ENCODE measurements around the gene JAKMIP3. TPM values are rescaled to one million over a fixed set of nuclear protein-coding genes. Genes with fewer than 3 reads are reported as not detected.
A peak's percentile ranks its signal among the peaks of the same experiment; 100 is the strongest.

Gene JAKMIP3
- total RNA-seq, 1 donor from 2014 or later: 0.11 TPM

GRCh38 chr10:132043861-132044695, 21.7 kb upstream of the JAKMIP3 start:
- DNase-seq (ENCODE audit: low read depth): no peak

DNA sequence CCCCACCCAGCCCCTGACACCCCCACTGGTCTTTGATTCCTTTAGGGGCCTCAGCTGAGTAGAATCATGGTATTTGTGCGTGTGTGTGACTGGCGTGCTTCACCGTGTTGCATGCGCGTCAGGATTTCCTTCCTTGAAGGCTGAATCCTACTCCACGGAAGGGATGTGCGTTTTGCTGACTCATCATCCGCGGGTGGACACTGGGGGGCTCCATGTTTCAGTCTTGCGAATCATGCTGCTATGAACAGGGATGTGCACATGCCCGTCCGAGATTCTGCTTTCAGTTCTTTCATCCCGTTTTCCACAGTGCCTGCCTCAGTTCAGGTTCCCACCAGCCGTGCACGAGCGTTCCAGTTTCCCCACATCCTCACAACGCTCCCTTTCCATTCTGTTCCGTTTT, 20.9 kb upstream of the JAKMIP3 start:
- DNase-seq (ENCODE audit: low read depth): no peak

DNA sequence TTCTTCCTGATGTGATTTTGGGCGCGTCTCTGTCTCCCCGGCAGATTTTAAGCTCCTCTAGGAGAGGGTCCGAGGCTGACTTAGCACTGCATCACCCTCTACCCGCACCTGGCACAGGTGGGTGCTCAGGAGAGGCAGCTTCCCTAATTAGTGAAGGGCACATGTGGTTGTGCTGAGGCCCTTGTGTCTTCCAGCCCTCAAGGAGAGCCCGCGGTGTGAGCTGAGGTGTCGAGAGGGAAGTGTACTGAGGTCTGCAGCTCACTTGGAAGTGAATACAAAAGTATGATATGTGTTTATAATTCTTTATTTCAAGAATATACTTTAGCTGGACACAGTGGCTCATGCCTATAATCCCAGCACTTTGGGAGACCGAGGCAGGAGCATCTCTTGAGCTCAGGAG, 20.4 kb upstream of the JAKMIP3 start:
- DNase-seq (ENCODE audit: low read depth): no peak

DNA sequence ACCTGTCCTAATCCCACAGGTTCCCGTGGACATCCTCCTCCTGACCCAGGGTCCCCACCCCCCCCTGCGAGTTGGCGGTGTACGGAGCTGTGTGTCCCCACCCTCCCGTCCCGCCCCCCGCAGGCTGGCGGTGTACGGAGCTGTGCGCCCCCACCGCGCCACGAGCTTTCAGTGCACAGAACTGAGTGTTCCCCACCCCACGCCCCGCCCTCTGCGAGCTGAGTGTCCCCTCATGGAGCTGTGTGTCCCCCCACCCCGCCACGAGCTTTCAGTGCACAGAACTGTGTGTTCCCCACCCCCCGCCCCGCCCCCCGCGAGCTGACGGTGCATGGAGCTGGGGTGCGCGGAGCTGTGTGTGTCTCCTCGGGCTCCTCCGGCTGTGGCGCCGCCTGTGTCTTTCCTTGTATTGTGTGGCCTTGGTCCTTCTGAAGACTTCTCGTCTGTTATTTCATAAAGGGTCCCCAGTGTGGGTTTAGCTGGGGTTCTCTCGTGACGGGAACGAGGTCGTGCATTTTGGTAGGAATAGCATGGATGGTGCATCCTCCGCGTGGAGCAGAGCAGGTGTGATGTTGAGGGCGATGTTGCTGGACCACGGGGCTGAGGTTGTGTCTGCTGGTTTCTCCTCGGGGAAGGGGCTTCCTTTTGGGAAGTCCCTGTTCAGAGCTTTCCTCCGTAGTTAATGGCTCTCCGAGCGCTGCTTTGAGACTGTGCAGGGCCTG, 18.0 kb upstream of the JAKMIP3 start:
- no peak for DNase-seq (ENCODE audit: low read depth)

DNA sequence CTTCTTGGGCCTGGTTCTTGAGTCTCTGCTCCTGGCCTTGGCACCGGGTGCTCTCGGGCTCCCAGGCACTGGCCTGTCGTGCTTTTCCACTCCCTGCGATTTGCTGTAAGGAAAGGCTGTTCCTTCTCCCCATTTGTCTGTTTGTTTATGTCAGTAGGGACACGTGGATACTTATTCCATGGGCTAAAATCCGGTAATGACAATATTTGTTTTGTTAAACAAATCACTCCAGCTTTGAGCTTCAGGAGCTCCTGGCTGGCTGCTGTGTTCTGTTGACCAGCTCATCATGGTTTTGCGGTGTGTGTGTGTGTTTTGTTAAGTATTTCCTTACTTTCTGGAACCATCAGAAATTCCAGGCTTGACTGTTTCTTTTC, 17.5 kb upstream of the JAKMIP3 start:
- no peak for DNase-seq (ENCODE audit: low read depth)

DNA sequence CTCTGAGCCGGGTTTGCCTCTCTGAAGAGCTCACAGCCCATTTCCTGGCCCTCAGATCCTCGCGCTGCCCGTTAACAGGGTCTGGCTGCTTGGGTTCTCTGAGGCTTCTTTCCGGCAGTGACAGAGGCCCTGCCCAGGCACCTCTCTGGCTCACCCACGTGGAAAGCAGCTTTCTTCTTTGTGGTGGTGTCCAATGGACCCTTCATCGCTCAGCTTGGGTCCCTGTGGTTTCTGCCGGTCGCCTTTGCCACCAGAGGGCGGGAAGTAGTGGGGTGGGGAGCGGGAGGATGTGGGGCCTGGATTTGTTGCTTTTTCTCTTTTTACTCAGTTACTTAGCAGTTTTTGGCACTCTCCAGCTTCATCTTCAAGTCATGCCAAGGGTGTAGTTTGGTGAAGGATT, 15.6 kb upstream of the JAKMIP3 start:
- DNase-seq (ENCODE audit: low read depth): no peak

GRCh38 chr10:132052124-132052523, 13.6 kb upstream of the JAKMIP3 start:
- no peak for DNase-seq (ENCODE audit: low read depth)

DNA sequence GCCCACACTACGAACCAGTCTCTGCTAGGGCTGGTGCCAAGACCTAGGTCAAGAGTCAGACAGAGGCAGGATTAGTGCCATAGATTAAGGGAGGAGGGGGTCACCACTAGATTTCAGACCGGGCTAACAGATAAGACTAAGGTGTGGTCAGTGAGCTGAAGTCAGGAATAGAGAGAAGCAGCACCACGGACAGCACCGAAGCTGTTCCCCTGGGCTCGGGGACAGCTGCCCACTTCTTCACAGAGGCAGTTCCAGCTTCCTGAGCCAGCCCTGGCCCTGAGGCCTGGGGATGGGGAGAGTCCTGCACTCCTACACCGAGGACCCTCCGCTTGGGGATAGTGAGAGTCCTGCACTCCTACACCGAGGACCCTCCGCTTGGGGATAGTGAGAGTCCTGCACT, 11.2 kb upstream of the JAKMIP3 start:
- DNase-seq (ENCODE audit: low read depth): peak; percentile 33

GRCh38 chr10:132055616-132056015, 10.1 kb upstream of the JAKMIP3 start:
- no peak for DNase-seq (ENCODE audit: low read depth)

DNA sequence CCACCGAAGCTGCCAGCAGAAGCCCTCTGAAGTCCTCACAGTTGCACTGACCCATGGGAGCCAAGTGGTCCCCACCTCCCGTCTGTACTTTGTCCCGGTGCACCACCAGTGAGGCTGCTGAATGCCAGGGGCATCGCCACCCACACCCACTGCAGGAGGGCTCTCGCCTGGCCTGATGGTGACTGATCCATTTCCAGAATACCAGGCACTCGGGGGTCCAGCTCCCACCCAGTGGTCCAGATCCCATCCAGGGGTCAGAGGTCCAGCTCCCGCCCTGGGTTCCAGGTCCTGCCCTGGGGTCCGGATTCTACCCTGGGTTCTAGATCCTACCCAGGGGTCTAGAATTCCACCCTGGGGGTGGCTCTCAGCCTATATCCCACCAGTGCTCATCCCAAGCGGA, 9.1 kb upstream of the JAKMIP3 start:
- no peak for DNase-seq (ENCODE audit: low read depth)

GRCh38 chr10:132057191-132057681, 8.5 kb upstream of the JAKMIP3 start:
- DNase-seq (ENCODE audit: low read depth): no peak

- DNase-seq (ENCODE audit: low read depth): no peak
Measured at GRCh38 chr10:132058111-132058745, 7.5 kb upstream of the JAKMIP3 start.

- DNase-seq (ENCODE audit: low read depth): no peak
Measured at GRCh38 chr10:132058793-132059759, 6.7 kb upstream of the JAKMIP3 start.

- no peak for DNase-seq (ENCODE audit: low read depth)
Measured at GRCh38 chr10:132059760-132060508, 5.8 kb upstream of the JAKMIP3 start.

GRCh38 chr10:132061030-132061429, 4.7 kb upstream of the JAKMIP3 start:
- no peak for DNase-seq (ENCODE audit: low read depth)

GRCh38 chr10:132061465-132061864, 4.3 kb upstream of the JAKMIP3 start:
- DNase-seq (ENCODE audit: low read depth): no peak

GRCh38 chr10:132062116-132062515, 3.6 kb upstream of the JAKMIP3 start:
- DNase-seq (ENCODE audit: low read depth): no peak

DNA sequence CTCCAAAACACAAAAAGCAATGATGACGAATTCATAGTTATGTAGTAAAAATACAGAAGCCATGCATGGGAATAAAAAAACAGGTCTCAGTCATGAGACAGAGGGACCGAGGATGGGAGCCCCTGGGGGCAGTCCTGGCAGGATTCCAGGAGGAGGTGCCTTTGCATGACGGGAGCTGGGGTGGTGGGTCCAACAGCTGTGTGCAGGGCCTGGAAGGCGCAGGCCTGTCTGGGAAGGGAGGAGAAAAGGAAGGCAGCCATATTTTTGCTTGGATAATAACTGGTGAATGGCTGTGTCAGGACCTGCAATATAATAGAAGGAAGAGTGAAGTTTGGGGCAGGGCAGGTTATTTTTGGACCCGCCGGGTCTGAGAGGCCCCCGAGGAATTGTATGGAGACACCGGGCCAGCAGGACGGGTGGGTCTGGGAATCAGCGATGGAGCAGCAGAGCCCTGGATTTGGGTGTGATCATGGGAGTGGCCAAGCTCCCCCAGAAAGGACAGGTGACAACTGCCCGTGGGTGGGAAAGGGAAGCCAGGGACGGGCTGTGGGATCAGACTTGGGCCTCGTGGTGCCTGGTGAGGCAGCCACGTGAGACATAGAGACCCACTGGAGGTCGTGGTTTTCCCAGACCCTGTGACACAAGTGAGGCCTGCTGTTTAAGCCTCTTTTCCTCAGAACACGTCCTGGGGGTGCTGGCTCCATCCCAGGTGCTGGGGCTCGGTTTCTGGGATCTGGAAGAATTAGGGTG, 2.9 kb upstream of the JAKMIP3 start:
- no peak for DNase-seq (ENCODE audit: low read depth)

GRCh38 chr10:132063432-132063831, 2.3 kb upstream of the JAKMIP3 start:
- DNase-seq (ENCODE audit: low read depth): peak; percentile 11
